IMR-90 (cell line): ENCODE measurements around the gene FAM20C. TPM values are rescaled to one million over a fixed set of nuclear protein-coding genes. Genes with fewer than 3 reads are reported as not detected.

Experiments used
- ATAC-seq: fragments of 200-7000 bp; cut with Tn5 transposase; 2 replicates; pipeline ENCODE4 v1.9.1; 2020; ENCODE audit warnings: low read depth, mild to moderate bottlenecking, moderate library complexity
- BruUV-seq: library from RNA; stranded (reverse); fragments of 400-500 nt; replicated peaks from 2 replicates; lab custom pipeline; 2021; lab: Mats Ljungman, UMichigan
- CTCF ChIA-PET: fragments of 300-600 bp; formaldehyde crosslinking; extraction: SDS; loops from one replicate; lab custom pipeline; 2021; ENCODE audit warnings: antibody characterized with exemption; lab: Yijun Ruan, JAX
- POLR2A ChIA-PET: fragments of 300-600 bp; sonication (Branson Sonifier 250); formaldehyde crosslinking; loops from one replicate; lab custom pipeline; 2022; ENCODE audit warnings: antibody characterized with exemption; ENCODE audit not compliant: unreplicated experiment; lab: Charles Lee
- DNase-seq: peaks from one replicate; pipeline ENCODE4 v3.0.0; 2013
- H2AFZ ChIP-seq: replicated peaks from 2 replicates; pipeline ENCODE3; 2013; ENCODE audit warnings: low read length, mild to moderate bottlenecking; ENCODE audit not compliant: poor library complexity
- H2AK5ac ChIP-seq: 2 replicates; pipeline ENCODE4 v1.6.1; 2013; ENCODE audit warnings: low read depth, low read length, inconsistent platforms
- H2AK9ac ChIP-seq: replicated peaks from 2 replicates; pipeline ENCODE3; 2013; ENCODE audit warnings: mild to moderate bottlenecking, low read depth, low read length, moderate library complexity; ENCODE audit not compliant: poor library complexity
- H2BK120ac ChIP-seq: 2 replicates; pipeline ENCODE4 v1.6.1; 2013; ENCODE audit warnings: low read depth, low read length, inconsistent platforms
- H2BK15ac ChIP-seq: 3 replicates; pipeline ENCODE4 v1.6.1; 2013; ENCODE audit warnings: low read depth, low read length, inconsistent platforms
- H2BK20ac ChIP-seq: 2 replicates; pipeline ENCODE4 v1.6.1; 2013; ENCODE audit warnings: low read depth, mild to moderate bottlenecking, inconsistent platforms, low read length, moderate library complexity
- H2BK5ac ChIP-seq: 2 replicates; pipeline ENCODE4 v1.6.1; 2013; ENCODE audit warnings: mild to moderate bottlenecking, low read depth, low read length, inconsistent platforms; ENCODE audit not compliant: poor library complexity, severe bottlenecking
- H3K14ac ChIP-seq: replicated peaks from 2 replicates; pipeline ENCODE4 v1.6.1; 2013; ENCODE audit warnings: low read depth, low read length, inconsistent platforms
- H3K18ac ChIP-seq: 2 replicates; pipeline ENCODE4 v1.6.1; 2013; ENCODE audit warnings: low read depth, low read length, control low read depth
- H3K23ac ChIP-seq: 2 replicates; pipeline ENCODE4 v1.6.1; 2013; ENCODE audit warnings: low read depth, low read length, inconsistent platforms
- H3K27ac ChIP-seq: 2 replicates; pipeline ENCODE4 v1.5.1; 2013; ENCODE audit warnings: mild to moderate bottlenecking, control low read depth, low read length; ENCODE audit not compliant: insufficient read depth
- H3K27me3 ChIP-seq: 2 replicates; pipeline ENCODE4 v1.6.1; 2013; ENCODE audit warnings: low read length; ENCODE audit not compliant: control insufficient read depth, insufficient read depth
- H3K36me3 ChIP-seq: 2 replicates; pipeline ENCODE4 v1.6.1; 2013; ENCODE audit warnings: low read length, mixed read lengths; ENCODE audit not compliant: control insufficient read depth, insufficient read depth
- H3K4ac ChIP-seq: 2 replicates; pipeline ENCODE4 v1.6.1; 2013; ENCODE audit warnings: low read depth, low read length, inconsistent platforms
- H3K4me1 ChIP-seq: 2 replicates; pipeline ENCODE4 v1.6.1; 2013; ENCODE audit warnings: low read length, mixed read lengths; ENCODE audit not compliant: control insufficient read depth, insufficient read depth
- H3K4me2 ChIP-seq: 2 replicates; pipeline ENCODE4 v1.6.1; 2013; ENCODE audit warnings: low read depth, mild to moderate bottlenecking, control low read depth, low read length, moderate library complexity
- H3K4me3 ChIP-seq: 2 replicates; pipeline ENCODE4 v1.5.1; 2013; ENCODE audit warnings: low read depth, mild to moderate bottlenecking, control low read depth, low read length, moderate library complexity; ENCODE audit not compliant: insufficient read depth
- H3K56ac ChIP-seq: 2 replicates; pipeline ENCODE4 v1.6.1; 2013; ENCODE audit warnings: low read length, inconsistent platforms; ENCODE audit not compliant: insufficient read depth; ENCODE audit errors: extremely low read depth
- H3K79me1 ChIP-seq, 2 experiments: 2 replicates each; pipeline ENCODE4 v1.6.1; 2013; ENCODE audit warnings: low read length in 2 of 2, inconsistent platforms in 1 of 2, low read depth in 1 of 2
- H3K9ac ChIP-seq: 2 replicates; pipeline ENCODE4 v1.6.1; 2013; ENCODE audit warnings: low read depth, low read length, control low read depth
- H3K9me1 ChIP-seq: 2 replicates; pipeline ENCODE4 v1.6.1; 2013; ENCODE audit warnings: low read length, inconsistent platforms; ENCODE audit not compliant: insufficient read depth
- H3K9me3 ChIP-seq: 2 replicates; pipeline ENCODE4 v1.6.1; 2013; ENCODE audit warnings: low read length; ENCODE audit not compliant: control insufficient read depth, insufficient read depth
- H4K20me1 ChIP-seq: 2 replicates; pipeline ENCODE4 v1.6.1; 2013; ENCODE audit warnings: low read length, inconsistent platforms; ENCODE audit not compliant: insufficient read depth
- H4K5ac ChIP-seq: 2 replicates; pipeline ENCODE4 v1.6.1; 2013; ENCODE audit warnings: mild to moderate bottlenecking, low read depth, low read length, control low read depth
- H4K8ac ChIP-seq, 2 experiments: 2 replicates each; pipeline ENCODE4 v1.6.1; 2013; ENCODE audit warnings: low read depth in 2 of 2, low read length in 2 of 2, control low read depth in 1 of 2, inconsistent platforms in 1 of 2
- H4K91ac ChIP-seq: 2 replicates; pipeline ENCODE4 v1.6.1; 2013; ENCODE audit warnings: low read depth, low read length, inconsistent platforms; ENCODE audit not compliant: insufficient read depth
- BHLHE40 ChIP-seq: fragments of 150-350 bp; IDR thresholded peaks from 2 replicates; pipeline ENCODE4 v1.6.1; 2016; ENCODE audit warnings: mild to moderate bottlenecking, low read depth, low read length
- CHD1 ChIP-seq: IDR thresholded peaks from 2 replicates; pipeline ENCODE4 v1.6.1; 2012; ENCODE audit warnings: low read depth, low read length, improper control_type of control experiment
- CTCF ChIP-seq: conservative IDR thresholded peaks from 2 replicates; pipeline ENCODE4 v1.5.1; 2012; ENCODE audit warnings: mild to moderate bottlenecking, low read depth, low read length, improper control_type of control experiment
- ELK1 ChIP-seq: fragments of 150-350 bp; IDR thresholded peaks from 2 replicates; pipeline ENCODE4 v1.6.1; 2016; ENCODE audit warnings: low read depth, mild to moderate bottlenecking, low read length, moderate library complexity, borderline replicate concordance
- FOS ChIP-seq: fragments of 150-350 bp; IDR thresholded peaks from 2 replicates; pipeline ENCODE4 v1.6.1; 2016; ENCODE audit warnings: low read depth, low read length
- MAFK ChIP-seq: IDR thresholded peaks from 2 replicates; pipeline ENCODE4 v1.6.1; 2012; ENCODE audit warnings: low read depth, low read length, improper control_type of control experiment
- MAZ ChIP-seq: IDR thresholded peaks from 2 replicates; pipeline ENCODE4 v1.6.1; 2012; ENCODE audit warnings: low read depth, mild to moderate bottlenecking, low read length, improper control_type of control experiment, moderate library complexity, borderline replicate concordance
- MXI1 ChIP-seq: IDR thresholded peaks from 2 replicates; pipeline ENCODE4 v1.6.1; 2012; ENCODE audit warnings: low read depth, mild to moderate bottlenecking, low read length, moderate library complexity, borderline replicate concordance
- NFE2L2 ChIP-seq: fragments of 150-350 bp; IDR thresholded peaks from 2 replicates; pipeline ENCODE4 v1.6.1; 2016; ENCODE audit warnings: low read depth, mild to moderate bottlenecking, low read length
- POLR2A ChIP-seq: IDR thresholded peaks from 2 replicates; pipeline ENCODE4 v1.6.1; 2012; ENCODE audit warnings: mild to moderate bottlenecking, low read depth, low read length
- RAD21 ChIP-seq: IDR thresholded peaks from 2 replicates; pipeline ENCODE4 v1.6.1; 2012; ENCODE audit warnings: low read length, improper control_type of control experiment
- RCOR1 ChIP-seq: IDR thresholded peaks from 2 replicates; pipeline ENCODE4 v1.6.1; 2012; ENCODE audit warnings: mild to moderate bottlenecking, low read length, improper control_type of control experiment; ENCODE audit not compliant: insufficient replicate concordance
- RFX5 ChIP-seq: IDR thresholded peaks from 2 replicates; pipeline ENCODE4 v1.8.0; 2012; ENCODE audit warnings: low read depth, mild to moderate bottlenecking, low read length, moderate library complexity
- SMC3 ChIP-seq: fragments of 150-350 bp; IDR thresholded peaks from 2 replicates; pipeline ENCODE4 v1.6.1; 2016; ENCODE audit warnings: low read depth, mild to moderate bottlenecking, antibody characterized with exemption, low read length, moderate library complexity
- USF2 ChIP-seq: fragments of 150-350 bp; IDR thresholded peaks from 2 replicates; pipeline ENCODE4 v1.6.1; 2017; ENCODE audit warnings: mild to moderate bottlenecking, antibody characterized with exemption, low read length, low read depth
- WGBS, 2 experiments: methylation state at CpG; one replicate each; pipeline versions ENCODE4 v1.1.5 to v1.1.7; 2013; ENCODE audit warnings: missing lambda C conversion rate in 2 of 2; ENCODE audit not compliant: insufficient read length in 1 of 2; ENCODE audit errors: extremely low coverage in 2 of 2; 5-methylcytosine and 5-hydroxymethylcytosine counted together
- dilution Hi-C: fragments of 300-500 bp; cut with HindIII; formaldehyde crosslinking; loops from one replicate; pipeline ENCODE4 v1.14.3; 2018; ENCODE audit warnings: low sequenced_read_pairs; ENCODE audit not compliant: unreplicated experiment
- in situ Hi-C: fragments of 300-500 bp; cut with MboI; formaldehyde crosslinking; loops from 3 replicates; pipeline ENCODE4 v1.14.3; 2019; ENCODE audit warnings: low sequenced_read_pairs, inconsistent platforms, mixed read lengths
- intact Hi-C: fragments of 100-400 bp; cut with micrococcal nuclease; formaldehyde crosslinking; loops from 2 replicates; pipeline ENCODE4 v1.10.0; 2022
- polyA plus RNA-seq, 3 experiments: library from polyadenylated mRNA; depleted of rRNA; stranded (reverse); fragments of >200 nt; gene quantifications; 2 replicates each; pipeline ENCODE4 v1.2.3, GENCODE V29; 2012; ENCODE audit warnings: low replicate concordance in 1 of 3
- total RNA-seq: library from RNA; depleted of rRNA; stranded (reverse); fragments of >200 nt; gene quantifications from 2 replicates; pipeline ENCODE4 v1.2.3, GENCODE V29; 2012

The FAM20C gene
- total and polyA plus RNA-seq, 2 of the 4 experiments (the other 2 are of a cell fraction) = 7.7 to 36.6 TPM

DNA sequence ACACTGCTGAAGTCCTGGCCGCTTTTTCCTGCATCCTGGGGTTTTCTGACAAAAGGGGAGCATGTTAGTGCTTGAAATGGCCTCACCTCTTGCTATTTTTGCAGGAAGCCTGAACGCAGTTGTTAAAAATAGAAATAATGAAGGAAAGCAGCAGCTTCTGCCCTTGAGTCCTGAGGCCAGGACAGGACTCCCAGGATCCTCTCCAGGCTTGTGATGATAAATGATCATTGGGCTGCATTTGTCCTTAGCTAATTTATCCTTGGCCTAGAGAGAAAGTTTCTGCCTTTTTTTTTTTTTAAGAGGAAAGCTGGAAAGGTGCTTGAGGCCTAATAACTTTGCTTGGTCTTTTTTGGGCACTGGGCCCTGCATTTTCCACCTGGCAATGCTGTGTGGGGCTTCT lies 17.7 kb upstream of the FAM20C start:
- in situ Hi-C loops = no loop called here
- Histone ChIP-seq H2AK9ac (no peak overlapping the region), H4K8ac (no peak overlapping the region), H2BK15ac (no peak overlapping the region), H3K9me1 (no peaks in the 10 kb centered on the region), H3K36me3 (no peaks in the 10 kb centered on the region), H4K91ac (no peak overlapping the region), H2AFZ (no peak overlapping the region), H3K4me3 (no peak overlapping the region), H3K9ac (no peak overlapping the region), H2BK20ac (no peak overlapping the region), H2BK120ac (no peak overlapping the region), H2BK5ac (no peak overlapping the region), H3K9me3 (no peaks in the 10 kb centered on the region), H3K79me1 (no peaks in the 10 kb centered on the region), H4K20me1 (no peaks in the 10 kb centered on the region), H2AK5ac (no peak overlapping the region), H3K4ac (no peak overlapping the region), H3K4me1 (no peaks in the 10 kb centered on the region), H3K14ac (no peak overlapping the region), H3K27me3 (peaks cover 21% of the 10 kb centered on the region), H3K23ac (no peak overlapping the region), H3K56ac (no peak overlapping the region), H3K27ac (no peak overlapping the region), H3K18ac (no peak overlapping the region), H4K5ac (no peak overlapping the region), H3K4me2 (no peak overlapping the region)
- ChIA-PET POLR2A (no interaction called here), CTCF (no interaction called here)
- DNase-seq (no peak), ATAC-seq (no peak)
- BruUV-seq = no TSS peak
- intact Hi-C loops = no loop called here
- dilution Hi-C loops = no loop called here
- 42% methylated on average over 2 of the region's 2 CpGs; no CpG with 5 or more reads in 1 of the 2 experiments for WGBS, 2 experiments
- TF ChIP-seq RAD21 (no peak), BHLHE40 (no peak), CHD1 (no peak), RCOR1 (no peak), MAZ (no peak), FOS (no peak), RFX5 (no peak), ELK1 (no peak), NFE2L2 (no peak), USF2 (no peak), CTCF (no peak), MAFK (no peak), MXI1 (no peak), POLR2A (no peak), SMC3 (no peak)
